Panc1 (cell line): ENCODE measurements around the gene SENP8. TPM values are rescaled to one million over a fixed set of nuclear protein-coding genes. Genes with fewer than 3 reads are reported as not detected.

Experiments used
- ATAC-seq: fragments of 200-7000 bp; cut with Tn5 transposase; 2 replicates; pipeline ENCODE4 v1.9.1; 2020; ENCODE audit warnings: mild to moderate bottlenecking, moderate library complexity
- BruUV-seq: library from RNA; stranded (reverse); fragments of 400-500 nt; replicated peaks from 2 replicates; lab custom pipeline; 2021; lab: Mats Ljungman, UMichigan
- CTCF ChIA-PET: fragments of 300-600 bp; sonication (Branson Sonifier 250); formaldehyde crosslinking; loops from one replicate; lab custom pipeline; 2022; ENCODE audit warnings: antibody characterized with exemption; lab: Charles Lee
- POLR2A ChIA-PET: fragments of 300-600 bp; sonication (Branson Sonifier 250); formaldehyde crosslinking; loops from one replicate; lab custom pipeline; 2022; ENCODE audit warnings: antibody characterized with exemption; lab: Charles Lee
- DNase-seq: peaks from one replicate; pipeline ENCODE4 v3.0.0-alpha.2; 2010; ENCODE audit warnings: low read depth, low spot score
- H3K27ac ChIP-seq: 2 replicates; pipeline ENCODE4 v1.5.1; 2011; ENCODE audit warnings: mild to moderate bottlenecking, low read length, inconsistent platforms
- H3K27me3 ChIP-seq: fragments of 200-500 bp; sonication (Bioruptor generic); 2 replicates; pipeline ENCODE4 v1.6.0; 2014; ENCODE audit warnings: low read length, inconsistent platforms; ENCODE audit not compliant: control insufficient read depth, insufficient read depth
- H3K36me3 ChIP-seq: fragments of 200-500 bp; sonication (Bioruptor generic); 2 replicates; pipeline ENCODE4 v1.5.1; 2014; ENCODE audit warnings: inconsistent platforms, mild to moderate bottlenecking, low read length, moderate library complexity; ENCODE audit not compliant: control insufficient read depth, insufficient read depth
- H3K4me1 ChIP-seq: 2 replicates; pipeline ENCODE4 v1.5.1; 2011; ENCODE audit warnings: inconsistent platforms, mild to moderate bottlenecking, low read length, moderate library complexity; ENCODE audit not compliant: control insufficient read depth, insufficient read depth
- H3K4me3 ChIP-seq, 2 experiments: 2 replicates each; pipeline ENCODE4 v1.5.1; 2011 to 2012; ENCODE audit warnings: low read depth in 2 of 2, low read length in 2 of 2, mild to moderate bottlenecking in 2 of 2, inconsistent platforms in 1 of 2, moderate library complexity in 1 of 2
- H3K9me3 ChIP-seq: fragments of 200-500 bp; sonication (Bioruptor generic); 2 replicates; pipeline ENCODE4 v1.5.1; 2014; ENCODE audit warnings: low read depth, mild to moderate bottlenecking, inconsistent platforms, low read length, moderate library complexity; ENCODE audit not compliant: control insufficient read depth, insufficient read depth
- POLR2AphosphoS5 ChIP-seq: IDR thresholded peaks from 2 replicates; pipeline ENCODE4 v1.6.1; 2012; ENCODE audit warnings: mild to moderate bottlenecking, low read depth, low read length, moderate library complexity
- SIN3A ChIP-seq: IDR thresholded peaks from 2 replicates; pipeline ENCODE4 v1.6.1; 2012; ENCODE audit warnings: low read depth, mild to moderate bottlenecking, low read length, moderate library complexity, borderline replicate concordance; ENCODE audit not compliant: insufficient read depth
- TCF7L2 ChIP-seq: IDR thresholded peaks from 2 replicates; pipeline ENCODE4 v1.6.1; 2011; ENCODE audit warnings: mild to moderate bottlenecking, low read depth, low read length, inconsistent platforms
- in situ Hi-C: cut with HindIII; loops from 2 replicates; pipeline ENCODE4 v1.10.0; 2016; ENCODE audit warnings: low sequenced_read_pairs, low pct_unique_long_range_greater_than_20kb
- intact Hi-C: fragments of 100-400 bp; cut with micrococcal nuclease; formaldehyde crosslinking; loops from one replicate; pipeline ENCODE4 v1.10.0; 2022; ENCODE audit not compliant: unreplicated experiment
- total RNA-seq: library from RNA; stranded (reverse); gene quantifications from one replicate; pipeline ENCODE4 v1.2.1, GENCODE V29; 2021; ENCODE audit not compliant: unreplicated experiment
- TF ChIP-seq, protein P1 (sequence below): fragments of 450-650 bp; IDR thresholded peaks from 2 replicates; pipeline ENCODE4 v1.5.1; 2017; ENCODE audit warnings: mild to moderate bottlenecking
- TF ChIP-seq, protein P2 (sequence below), 2 experiments: IDR thresholded peaks; 2 replicates each; pipeline ENCODE4 v1.6.1; 2011 to 2012; ENCODE audit warnings: low read depth in 2 of 2, control low read depth in 1 of 2, low read length in 1 of 2, mild to moderate bottlenecking in 1 of 2, moderate library complexity in 1 of 2; ENCODE audit not compliant: insufficient read depth in 1 of 2

Gene SENP8
- total RNA-seq, 1 experiment from 2014 or later: 2.9 TPM

DNA sequence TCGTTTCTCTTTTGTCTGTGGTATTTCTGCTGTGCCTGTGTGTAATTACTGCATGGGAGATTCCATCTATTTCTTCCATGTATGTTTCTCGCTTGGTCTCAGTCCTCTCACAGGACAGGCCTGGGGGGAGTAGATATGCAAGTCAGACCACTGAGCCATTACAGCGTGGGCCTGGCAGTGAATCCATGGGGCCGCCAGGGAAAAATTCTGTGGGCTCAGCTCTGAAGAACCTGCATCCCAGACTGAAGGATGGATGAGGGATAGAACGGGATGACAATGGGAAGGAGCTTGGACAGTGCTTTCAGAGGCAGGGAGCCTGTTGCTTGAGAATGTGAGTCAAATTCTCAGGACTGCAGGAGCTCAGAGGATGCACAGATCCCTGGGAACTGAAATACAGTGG is 54.6 kb downstream of the SENP8 start:
- DNase-seq (no peak), ATAC-seq (no peak)
- H3K27ac ChIP-seq: no peak overlapping the region
- no peaks in the 10 kb centered on the region for H3K27me3 ChIP-seq
- in situ Hi-C loops (no loop called here), intact Hi-C loops (no loop called here)
- TF ChIP-seq, protein P1, sequence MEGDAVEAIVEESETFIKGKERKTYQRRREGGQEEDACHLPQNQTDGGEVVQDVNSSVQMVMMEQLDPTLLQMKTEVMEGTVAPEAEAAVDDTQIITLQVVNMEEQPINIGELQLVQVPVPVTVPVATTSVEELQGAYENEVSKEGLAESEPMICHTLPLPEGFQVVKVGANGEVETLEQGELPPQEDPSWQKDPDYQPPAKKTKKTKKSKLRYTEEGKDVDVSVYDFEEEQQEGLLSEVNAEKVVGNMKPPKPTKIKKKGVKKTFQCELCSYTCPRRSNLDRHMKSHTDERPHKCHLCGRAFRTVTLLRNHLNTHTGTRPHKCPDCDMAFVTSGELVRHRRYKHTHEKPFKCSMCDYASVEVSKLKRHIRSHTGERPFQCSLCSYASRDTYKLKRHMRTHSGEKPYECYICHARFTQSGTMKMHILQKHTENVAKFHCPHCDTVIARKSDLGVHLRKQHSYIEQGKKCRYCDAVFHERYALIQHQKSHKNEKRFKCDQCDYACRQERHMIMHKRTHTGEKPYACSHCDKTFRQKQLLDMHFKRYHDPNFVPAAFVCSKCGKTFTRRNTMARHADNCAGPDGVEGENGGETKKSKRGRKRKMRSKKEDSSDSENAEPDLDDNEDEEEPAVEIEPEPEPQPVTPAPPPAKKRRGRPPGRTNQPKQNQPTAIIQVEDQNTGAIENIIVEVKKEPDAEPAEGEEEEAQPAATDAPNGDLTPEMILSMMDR: no peak
- ChIA-PET CTCF (no interaction called here), POLR2A (no interaction called here)
- no peaks in the 10 kb centered on the region for H3K4me1 ChIP-seq
- no peaks in the 10 kb centered on the region for H3K9me3 ChIP-seq
- BruUV-seq: no TSS peak
- no peak overlapping the region for H3K4me3 ChIP-seq
- no peaks in the 10 kb centered on the region for H3K36me3 ChIP-seq

DNA sequence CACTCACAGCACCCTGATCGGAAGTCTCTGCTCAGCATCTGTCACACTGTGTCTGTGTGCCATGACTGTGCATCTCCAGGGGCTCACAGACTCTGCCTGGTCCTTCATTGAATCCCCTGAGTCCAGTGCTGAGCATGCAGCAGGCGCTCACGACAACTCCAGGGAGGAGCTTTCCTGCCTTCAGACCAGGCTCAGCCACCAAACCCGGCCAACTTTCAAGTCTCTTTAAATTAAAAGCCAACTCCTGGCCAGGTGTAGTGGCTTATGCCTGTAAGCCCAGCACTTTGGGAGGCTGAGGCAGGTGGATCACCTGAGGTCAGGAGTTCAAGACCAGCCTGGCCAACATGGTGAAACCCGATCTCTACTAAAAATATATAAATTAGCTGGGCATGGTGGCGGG is 55.2 kb downstream of the SENP8 start:
- TF ChIP-seq POLR2AphosphoS5 (no peak), TCF7L2 (no peak), SIN3A (no peak)
- TF ChIP-seq, protein P1: no peak
- TF ChIP-seq, protein P2, sequence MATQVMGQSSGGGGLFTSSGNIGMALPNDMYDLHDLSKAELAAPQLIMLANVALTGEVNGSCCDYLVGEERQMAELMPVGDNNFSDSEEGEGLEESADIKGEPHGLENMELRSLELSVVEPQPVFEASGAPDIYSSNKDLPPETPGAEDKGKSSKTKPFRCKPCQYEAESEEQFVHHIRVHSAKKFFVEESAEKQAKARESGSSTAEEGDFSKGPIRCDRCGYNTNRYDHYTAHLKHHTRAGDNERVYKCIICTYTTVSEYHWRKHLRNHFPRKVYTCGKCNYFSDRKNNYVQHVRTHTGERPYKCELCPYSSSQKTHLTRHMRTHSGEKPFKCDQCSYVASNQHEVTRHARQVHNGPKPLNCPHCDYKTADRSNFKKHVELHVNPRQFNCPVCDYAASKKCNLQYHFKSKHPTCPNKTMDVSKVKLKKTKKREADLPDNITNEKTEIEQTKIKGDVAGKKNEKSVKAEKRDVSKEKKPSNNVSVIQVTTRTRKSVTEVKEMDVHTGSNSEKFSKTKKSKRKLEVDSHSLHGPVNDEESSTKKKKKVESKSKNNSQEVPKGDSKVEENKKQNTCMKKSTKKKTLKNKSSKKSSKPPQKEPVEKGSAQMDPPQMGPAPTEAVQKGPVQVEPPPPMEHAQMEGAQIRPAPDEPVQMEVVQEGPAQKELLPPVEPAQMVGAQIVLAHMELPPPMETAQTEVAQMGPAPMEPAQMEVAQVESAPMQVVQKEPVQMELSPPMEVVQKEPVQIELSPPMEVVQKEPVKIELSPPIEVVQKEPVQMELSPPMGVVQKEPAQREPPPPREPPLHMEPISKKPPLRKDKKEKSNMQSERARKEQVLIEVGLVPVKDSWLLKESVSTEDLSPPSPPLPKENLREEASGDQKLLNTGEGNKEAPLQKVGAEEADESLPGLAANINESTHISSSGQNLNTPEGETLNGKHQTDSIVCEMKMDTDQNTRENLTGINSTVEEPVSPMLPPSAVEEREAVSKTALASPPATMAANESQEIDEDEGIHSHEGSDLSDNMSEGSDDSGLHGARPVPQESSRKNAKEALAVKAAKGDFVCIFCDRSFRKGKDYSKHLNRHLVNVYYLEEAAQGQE (IDR thresholded peaks at IDR 0.05; ENCODE audit: insufficient read depth in 1 of 2, low read depth in 2 of 2, low read length in 1 of 2): no peak
- ChIA-PET CTCF (no interaction called here), POLR2A (no interaction called here)
- intact Hi-C loops: no loop called here
- Histone ChIP-seq H3K9me3 (no peaks in the 10 kb centered on the region), H3K27ac (no peak overlapping the region), H3K36me3 (no peaks in the 10 kb centered on the region), H3K27me3 (no peaks in the 10 kb centered on the region), H3K4me1 (no peaks in the 10 kb centered on the region), H3K4me3 (no peak overlapping the region)
- no TSS peak for BruUV-seq
- in situ Hi-C loops: no loop called here
- ATAC-seq: no peak
- DNase-seq: no peak
